ENCODE results near the gene IP6K3.

Gene IP6K3

GRCh38 chr6:33777398-33778388, 31.0 kb upstream of the IP6K3 start:
- no peak for DNase-seq

DNA sequence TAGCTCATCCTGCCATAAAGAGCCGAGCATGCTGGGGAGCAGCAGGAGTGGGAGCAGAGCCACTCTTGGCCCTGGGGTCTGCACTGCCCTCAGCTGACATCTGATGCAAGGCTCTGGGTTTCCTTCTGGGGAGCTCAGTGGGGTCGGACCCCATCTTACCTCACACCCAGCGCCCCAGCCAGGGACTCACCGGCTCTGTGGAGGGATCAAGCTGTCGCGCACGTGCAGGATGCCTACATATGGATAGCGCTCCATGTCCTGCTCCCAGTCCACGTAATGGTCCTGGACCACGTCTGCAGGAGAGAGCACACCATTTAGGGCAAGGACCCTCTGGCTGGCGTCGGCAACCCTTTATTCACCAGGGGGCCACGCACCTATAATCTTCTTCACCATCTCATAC, 30.1 kb upstream of the IP6K3 start:
- DNase-seq, result no peak

DNA sequence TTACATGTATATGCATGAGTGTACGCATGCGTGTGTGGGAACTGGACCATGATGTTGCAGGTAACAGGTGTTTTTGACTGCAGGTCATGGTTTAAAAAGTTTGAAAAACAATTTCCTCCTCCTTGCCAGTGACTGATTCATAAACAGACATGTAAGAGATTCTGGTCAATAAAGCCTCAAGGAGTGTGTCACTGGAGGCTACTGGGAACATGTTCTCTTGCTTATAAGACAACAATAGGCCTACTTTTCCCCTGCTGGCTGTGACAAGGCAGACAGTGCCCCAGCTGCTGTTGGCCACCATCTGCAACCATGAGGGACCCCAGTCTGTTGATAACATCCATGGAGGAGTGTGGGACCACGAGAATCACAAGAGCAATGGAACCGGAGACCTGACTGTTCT, 29.5 kb upstream of the IP6K3 start:
- no peak for DNase-seq

- no peak for DNase-seq
These were observed 28.1 kb upstream of the IP6K3 start for GRCh38 chr6:33774774-33775173.

DNA sequence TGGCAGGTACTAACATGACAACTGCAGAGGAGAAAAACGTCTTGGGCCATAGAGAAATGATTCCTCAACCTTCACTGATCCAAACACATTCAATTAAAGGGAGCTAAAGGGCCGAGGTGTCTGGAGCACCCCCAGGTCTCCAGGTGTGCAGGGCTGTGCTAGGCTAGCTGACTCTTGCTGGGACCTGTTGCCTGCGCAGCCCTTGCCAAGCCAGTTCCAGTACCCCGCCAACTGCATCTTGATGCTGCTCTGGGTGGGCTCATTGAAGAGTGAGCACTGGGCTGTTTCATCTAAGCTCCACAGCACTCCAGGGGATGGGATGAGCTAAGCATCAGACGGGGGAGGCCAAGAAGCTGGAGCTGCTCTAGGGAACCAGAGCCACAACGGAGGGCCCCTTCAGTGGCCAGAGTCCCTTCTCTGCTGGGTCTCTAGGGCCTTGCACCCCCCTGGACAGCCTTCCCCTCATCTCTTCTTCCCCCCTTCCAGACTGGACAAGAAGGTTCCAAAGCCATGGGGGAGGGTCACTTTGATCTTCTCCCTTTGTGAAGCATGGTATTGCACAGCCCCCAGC, 26.3 kb upstream of the IP6K3 start:
- DNase-seq, result no peak

GRCh38 chr6:33772082-33772830, 25.6 kb upstream of the IP6K3 start:
- no peak for DNase-seq

DNA sequence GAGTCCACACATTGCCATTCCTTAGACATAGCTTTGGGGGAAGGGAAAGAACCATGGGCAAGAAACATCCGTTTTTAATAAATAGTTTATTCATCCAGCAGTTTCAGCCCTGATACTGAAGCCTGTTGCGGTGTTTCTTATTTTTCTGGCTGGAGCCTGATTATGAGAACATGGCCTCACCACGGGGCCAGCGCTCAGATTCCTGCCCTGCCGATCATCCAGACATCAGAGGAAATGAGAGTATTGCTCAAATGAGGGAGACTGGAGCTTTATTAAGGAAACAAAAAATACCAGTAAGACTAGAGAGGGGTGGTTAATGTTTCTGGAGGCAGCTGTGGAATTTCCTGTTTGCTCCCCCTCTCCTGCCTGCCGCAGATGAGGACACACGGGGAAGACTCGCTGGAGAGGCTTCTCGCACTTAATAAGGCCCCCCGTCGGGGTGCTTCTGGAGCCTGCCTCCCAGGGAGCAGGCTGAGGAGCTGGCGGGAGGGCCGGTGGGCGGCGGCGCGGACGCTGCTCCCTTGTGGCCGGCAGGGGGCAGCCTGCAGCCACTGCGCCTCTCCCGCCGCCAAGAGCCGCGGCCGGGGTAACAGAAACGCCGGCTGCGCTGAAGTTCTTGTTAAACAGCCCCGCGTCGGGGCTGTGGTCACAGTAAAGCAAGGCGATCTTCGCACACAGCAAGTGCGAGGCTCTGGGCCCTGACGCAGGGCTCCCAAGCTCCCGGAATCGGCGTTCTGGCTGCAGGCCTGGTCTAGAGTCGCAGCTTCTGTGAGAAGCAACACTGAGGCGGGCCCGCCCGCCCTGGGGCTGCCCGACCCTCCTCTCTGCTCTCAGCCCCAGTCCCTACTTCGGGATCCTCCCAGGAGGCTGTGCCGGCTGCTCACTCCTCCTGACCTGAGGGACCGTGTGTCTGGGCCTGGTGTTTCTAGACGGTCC, 24.7 kb upstream of the IP6K3 start:
- peak; percentile 67 for DNase-seq

DNA sequence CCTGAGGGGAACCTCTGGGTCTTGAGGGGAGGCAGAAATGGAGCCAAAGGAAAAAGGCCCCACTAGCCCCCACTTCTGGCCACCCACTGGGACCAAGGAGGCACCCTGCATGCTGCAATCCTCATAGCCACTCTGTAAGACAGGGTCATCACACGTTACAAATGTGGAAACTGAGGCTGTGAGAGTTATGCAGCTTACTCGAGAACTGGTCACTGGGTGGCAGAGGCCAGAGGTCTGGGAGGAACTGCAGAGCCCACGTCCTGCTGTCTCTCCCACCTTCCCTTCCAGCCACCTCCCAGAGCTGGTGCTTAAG, 24.1 kb upstream of the IP6K3 start:
- DNase-seq, result no peak

- DNase-seq, result no peak
These were observed 23.6 kb upstream of the IP6K3 start for GRCh38 chr6:33770124-33770832.

- no peak for DNase-seq
These were observed 22.6 kb upstream of the IP6K3 start for GRCh38 chr6:33769248-33769821.

- peak; percentile 35 for DNase-seq
These were observed 22.0 kb upstream of the IP6K3 start for GRCh38 chr6:33768644-33769120.

DNA sequence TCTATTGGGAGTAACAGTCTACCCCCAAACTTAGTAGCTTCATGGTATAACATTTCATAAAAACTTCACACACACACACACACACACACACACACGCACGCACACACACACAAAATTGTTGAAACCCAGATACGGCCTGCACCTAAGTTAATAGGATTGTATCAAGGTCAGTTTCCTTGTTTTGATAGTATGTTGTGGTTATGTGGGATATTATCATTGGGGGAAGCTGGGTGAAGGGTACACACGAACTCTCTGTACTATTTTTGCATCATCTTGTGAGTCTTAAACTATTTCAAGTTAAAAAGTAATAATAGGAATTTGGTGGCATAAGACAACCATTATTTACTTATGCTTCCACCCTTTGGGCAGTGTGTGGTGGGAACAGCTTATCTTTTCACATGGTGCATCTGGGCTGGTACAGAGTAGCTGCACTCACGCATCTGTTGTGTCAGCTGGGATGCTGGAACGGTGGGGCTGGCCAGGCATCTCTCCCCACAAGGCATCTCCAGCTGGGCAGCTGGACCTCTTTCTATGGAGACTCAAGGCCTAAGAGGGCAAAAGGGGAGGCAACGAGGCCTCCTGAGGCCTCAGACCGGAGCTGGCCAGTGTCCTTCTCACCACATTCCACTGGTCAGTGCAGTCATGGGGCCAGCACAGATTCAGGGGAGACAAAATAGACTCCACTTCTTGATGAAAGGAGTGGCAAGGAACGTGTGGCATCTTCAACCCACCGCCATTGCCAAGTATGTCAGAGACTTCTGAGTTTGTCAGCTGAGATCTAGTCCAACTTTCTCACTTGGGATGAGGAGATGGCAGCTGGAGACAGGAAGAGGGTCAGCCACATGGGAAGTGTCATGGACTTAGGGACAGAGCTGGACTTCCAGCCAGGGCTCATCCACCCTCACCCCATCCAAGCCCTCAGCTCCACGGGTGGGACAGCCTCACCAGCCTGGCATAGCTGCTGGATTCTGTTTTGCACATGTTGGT, 20.5 kb upstream of the IP6K3 start:
- no peak for DNase-seq

- no peak for DNase-seq
These were observed 18.7 kb upstream of the IP6K3 start for GRCh38 chr6:33765368-33765767.

- DNase-seq, result no peak
These were observed 17.3 kb upstream of the IP6K3 start for GRCh38 chr6:33764036-33764435.

GRCh38 chr6:33763483-33763882, 16.8 kb upstream of the IP6K3 start:
- DNase-seq, result no peak

DNA sequence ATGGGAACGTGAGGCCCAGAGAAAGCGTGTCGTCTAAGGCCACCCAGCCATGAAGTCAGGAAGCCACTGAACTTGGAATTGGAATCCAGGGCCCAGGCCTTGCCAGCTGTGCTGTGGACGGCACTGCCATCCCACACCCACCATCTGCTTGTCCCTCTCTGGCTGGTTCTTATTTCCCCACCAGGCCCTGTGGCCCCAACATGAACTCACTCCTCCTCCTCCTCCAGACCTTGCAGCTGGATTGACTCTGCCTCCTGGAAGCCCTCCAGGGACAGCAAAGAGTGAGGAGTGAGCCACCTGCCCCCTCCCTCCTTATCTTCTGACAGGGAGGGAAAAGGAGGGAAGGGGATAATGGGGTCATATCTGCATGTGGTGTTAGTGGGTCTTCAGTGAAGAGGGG, 16.0 kb upstream of the IP6K3 start:
- DNase-seq, result no peak

GRCh38 chr6:33761922-33762629, 15.4 kb upstream of the IP6K3 start:
- DNase-seq, result no peak

GRCh38 chr6:33761581-33761921, 14.8 kb upstream of the IP6K3 start:
- DNase-seq, result no peak

DNA sequence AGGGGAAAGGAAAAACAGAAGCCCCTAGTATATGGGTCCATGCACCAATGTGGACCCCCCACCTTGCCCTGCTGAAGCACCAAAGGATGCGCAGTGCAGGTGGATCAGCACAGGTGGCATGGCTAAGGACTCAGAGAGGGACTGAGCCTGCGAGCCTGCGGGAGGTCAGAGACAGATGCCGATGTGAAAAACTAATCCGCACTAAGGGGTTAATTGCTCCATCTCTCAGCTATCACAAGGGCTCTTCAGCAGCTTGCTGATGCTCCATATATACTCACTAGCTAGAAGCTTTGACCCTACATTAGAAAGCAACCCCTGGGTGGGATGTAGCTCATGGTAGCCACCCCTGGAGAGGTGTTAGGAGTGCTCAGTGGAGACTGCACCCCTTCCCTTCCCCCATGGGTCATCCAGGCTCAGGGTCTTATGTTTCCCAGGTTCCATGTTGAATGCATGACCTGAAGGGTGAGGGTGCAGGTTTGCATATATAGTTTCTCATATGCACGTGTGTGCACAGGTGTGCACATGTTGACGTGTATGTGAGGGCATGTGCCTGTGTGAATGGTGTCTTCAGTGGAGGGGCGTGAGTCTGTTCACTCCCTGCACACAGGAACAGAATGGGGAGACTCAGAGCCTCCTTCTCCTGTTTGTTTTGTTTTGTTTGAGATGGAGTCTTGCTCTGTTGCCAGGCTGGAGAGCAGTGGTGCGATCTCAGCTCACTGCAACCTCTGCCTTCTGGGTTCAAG, 13.4 kb upstream of the IP6K3 start:
- DNase-seq, result no peak
